Rectal smooth muscle tissue (tissue), 1 donor: ENCODE results near the gene LAP3.
"Not testable (repeated sequence)": the region's sequence is repeated elsewhere in the genome, so short reads cannot be mapped to it uniquely, and the experiment has no call there.

Experiments used
- H3K27ac ChIP-seq: one replicate; pipeline ENCODE4 v1.7.0; 2013; ENCODE audit warnings: low read depth, low read length, inconsistent platforms
- H3K27me3 ChIP-seq: one replicate; pipeline ENCODE4 v1.7.0; 2013; ENCODE audit warnings: low read length; ENCODE audit not compliant: control insufficient read depth, insufficient read depth
- H3K36me3 ChIP-seq: one replicate; pipeline ENCODE4 v1.7.0; 2013; ENCODE audit warnings: low read length; ENCODE audit not compliant: control insufficient read depth, insufficient read depth
- H3K4me1 ChIP-seq: one replicate; pipeline ENCODE4 v1.7.0; 2013; ENCODE audit warnings: low read length; ENCODE audit not compliant: control insufficient read depth, insufficient read depth
- H3K4me3 ChIP-seq: one replicate; pipeline ENCODE4 v1.7.0; 2013; ENCODE audit warnings: low read length
- H3K9ac ChIP-seq: one replicate; pipeline ENCODE4 v1.7.0; 2013; ENCODE audit warnings: low read length

LAP3 gene

DNA sequence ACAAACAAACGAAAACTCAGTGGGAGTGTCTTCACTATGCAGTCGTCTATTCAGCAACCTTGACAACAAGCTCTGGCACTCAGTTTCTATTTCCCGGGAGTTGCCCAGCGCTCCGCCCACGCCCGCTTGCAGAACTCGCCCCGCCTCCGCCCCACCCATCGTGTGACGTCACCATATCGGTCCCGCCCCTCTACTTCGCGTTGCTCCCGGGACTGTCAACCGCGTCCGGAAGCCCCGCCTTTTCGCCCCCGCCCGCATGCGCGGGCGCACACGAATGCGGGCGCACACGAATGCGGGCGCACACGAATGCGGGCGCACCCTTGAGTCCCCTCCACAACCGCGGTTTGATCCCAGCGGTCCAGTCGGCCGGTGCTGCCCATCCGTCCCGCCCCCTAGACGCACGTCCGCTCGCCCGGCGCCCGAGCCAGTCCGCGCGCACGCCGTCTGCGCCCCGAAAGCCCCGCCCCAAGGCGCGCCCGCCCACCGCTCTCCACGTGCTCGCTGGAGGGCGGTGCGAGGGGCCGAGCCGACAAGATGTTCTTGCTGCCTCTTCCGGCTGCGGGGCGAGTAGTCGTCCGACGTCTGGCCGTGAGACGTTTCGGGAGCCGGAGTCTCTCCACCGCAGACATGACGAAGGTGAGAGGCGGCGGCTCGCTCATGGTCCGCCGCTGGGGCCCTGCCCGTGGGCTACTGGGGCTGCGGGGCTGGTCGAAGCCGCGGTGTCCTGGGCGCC, at the start of gene LAP3:
Gene LAP3, plus strand, starts transcription at position 267 of the 733 bp plus-strand sequence. Its CDS starts 268 bp downstream, at position 535.
- Histone ChIP-seq H3K27ac (peak within 1 kb of the TSS; percentile 88), H3K4me3 (peak within 1 kb of the TSS; percentile 76), H3K27me3 (no peaks in the 10 kb centered on the region), H3K9ac (peak within 1 kb of the TSS; percentile 80), H3K36me3 (no peaks in the 10 kb centered on the region), H3K4me1 (peaks cover 5% of the 10 kb centered on the region)

DNA sequence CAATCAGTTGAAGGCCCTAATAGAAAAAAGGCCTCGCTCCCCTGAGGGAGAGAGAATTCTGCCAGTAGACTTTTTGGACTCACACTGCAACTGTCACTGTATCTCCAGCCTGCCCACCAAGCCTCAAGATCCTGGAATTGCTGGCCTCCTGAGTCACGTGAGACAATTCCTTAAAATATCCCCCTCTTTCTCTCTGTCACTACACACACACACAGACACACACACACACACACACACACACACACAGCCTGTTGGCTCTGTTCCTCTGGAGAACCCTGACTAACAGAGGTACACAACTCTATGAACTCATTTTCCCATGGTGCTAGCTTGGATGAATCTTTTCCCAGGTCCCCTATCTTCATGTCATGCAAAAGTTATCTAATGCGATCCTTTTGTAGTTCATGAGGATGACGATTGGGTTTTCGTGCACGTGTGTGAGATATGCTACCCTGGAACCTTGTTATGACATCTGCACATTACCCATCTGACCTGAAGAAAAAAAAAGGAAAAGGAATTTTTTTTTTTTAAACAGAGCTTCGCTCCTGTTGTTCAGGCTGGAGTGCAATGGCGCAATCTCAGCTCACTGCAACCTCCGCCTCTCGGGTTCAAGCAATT, 48.3 kb upstream of the LAP3 start:
- H3K9ac ChIP-seq, result no peak overlapping the region
- H3K4me3 ChIP-seq, result no peak overlapping the region
- no peaks in the 10 kb centered on the region for H3K4me1 ChIP-seq
- H3K36me3 ChIP-seq, result no peaks in the 10 kb centered on the region
- no peaks in the 10 kb centered on the region for H3K27me3 ChIP-seq
- no peak overlapping the region for H3K27ac ChIP-seq

DNA sequence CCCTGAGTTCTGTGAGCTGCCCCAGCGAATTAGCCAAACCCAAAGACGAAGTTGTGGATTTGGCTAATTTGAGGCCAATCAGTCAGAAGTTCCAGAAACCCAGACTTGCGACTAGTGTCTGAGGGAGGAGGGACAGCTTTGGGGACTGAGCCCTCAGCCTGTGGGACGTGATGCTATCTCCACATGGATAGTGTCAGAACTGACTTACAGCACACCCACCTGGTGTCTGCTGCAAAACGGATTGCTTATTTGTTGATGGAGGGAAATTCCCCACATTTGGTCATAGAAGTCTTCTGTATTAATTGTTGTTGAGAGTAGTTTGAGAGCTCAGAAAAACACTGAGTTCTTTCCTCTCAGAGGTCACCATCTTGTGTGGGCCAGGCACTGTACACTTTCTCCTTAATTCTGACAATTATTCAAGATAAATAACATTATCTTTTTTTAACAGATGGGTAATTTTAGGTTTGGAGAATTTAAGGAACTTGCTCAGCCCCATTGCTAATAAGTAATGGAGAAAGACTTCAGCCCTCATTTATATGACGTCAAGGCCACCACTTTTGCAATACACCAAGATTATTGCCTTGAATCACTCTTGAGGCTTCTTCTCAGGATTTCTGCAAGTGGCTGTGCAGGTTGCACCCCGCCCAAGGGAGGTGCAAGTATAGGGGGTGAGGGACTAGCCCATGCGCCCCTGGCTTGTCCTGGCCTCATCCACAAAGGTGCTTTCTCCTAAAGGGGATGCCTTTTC, 45.3 kb upstream of the LAP3 start:
- H3K27ac ChIP-seq, result no peak overlapping the region
- no peaks in the 10 kb centered on the region for H3K36me3 ChIP-seq
- H3K4me3 ChIP-seq, result no peak overlapping the region
- H3K9ac ChIP-seq, result no peak overlapping the region
- H3K4me1 ChIP-seq, result no peaks in the 10 kb centered on the region
- H3K27me3 ChIP-seq, result no peaks in the 10 kb centered on the region

DNA sequence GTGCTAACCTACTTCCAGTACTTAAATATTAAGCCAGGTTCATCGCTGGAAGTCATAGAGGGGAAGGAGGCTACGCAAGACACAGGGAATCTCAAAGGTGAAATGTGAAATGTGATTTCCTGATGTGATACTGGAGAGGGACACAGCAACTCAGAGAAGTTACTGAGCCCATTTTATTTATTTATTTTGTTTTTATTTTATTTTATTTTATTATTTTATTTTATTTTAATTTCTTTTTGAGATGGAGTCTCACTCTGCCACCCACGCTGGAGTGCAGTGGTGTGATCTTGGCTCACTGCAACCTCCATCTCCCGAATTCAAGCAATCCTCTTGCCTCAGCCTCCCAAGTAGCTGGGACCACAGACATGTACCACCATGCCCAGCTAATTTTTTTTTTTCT, 42.3 kb upstream of the LAP3 start:
- Histone ChIP-seq H3K4me3 (no peak overlapping the region), H3K27me3 (no peaks in the 10 kb centered on the region), H3K36me3 (no peaks in the 10 kb centered on the region), H3K27ac (no peak overlapping the region), H3K4me1 (no peaks in the 10 kb centered on the region), H3K9ac (no peak overlapping the region)

DNA sequence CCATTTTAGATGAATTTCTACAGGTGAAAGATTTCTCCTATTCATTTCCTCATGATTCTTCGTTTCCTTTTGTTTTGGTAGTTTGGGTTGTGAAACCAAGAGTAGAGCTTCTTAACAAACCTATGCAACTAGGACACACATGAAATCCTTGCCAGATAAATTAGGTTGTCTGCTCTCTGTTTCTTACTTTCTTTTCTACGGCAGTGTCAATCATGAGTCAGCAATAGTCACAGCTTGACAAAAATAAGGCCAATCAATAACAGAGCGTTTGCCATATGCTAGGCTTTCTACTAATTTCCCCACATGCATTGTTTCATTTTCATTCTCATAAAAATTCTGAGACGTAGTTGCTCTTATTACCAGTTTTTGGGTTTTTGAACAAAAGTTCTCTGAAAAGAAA, 41.8 kb upstream of the LAP3 start:
- H3K4me3 ChIP-seq, result no peak overlapping the region
- no peaks in the 10 kb centered on the region for H3K4me1 ChIP-seq
- H3K9ac ChIP-seq, result no peak overlapping the region
- no peak overlapping the region for H3K27ac ChIP-seq
- H3K27me3 ChIP-seq, result no peaks in the 10 kb centered on the region
- H3K36me3 ChIP-seq, result no peaks in the 10 kb centered on the region

DNA sequence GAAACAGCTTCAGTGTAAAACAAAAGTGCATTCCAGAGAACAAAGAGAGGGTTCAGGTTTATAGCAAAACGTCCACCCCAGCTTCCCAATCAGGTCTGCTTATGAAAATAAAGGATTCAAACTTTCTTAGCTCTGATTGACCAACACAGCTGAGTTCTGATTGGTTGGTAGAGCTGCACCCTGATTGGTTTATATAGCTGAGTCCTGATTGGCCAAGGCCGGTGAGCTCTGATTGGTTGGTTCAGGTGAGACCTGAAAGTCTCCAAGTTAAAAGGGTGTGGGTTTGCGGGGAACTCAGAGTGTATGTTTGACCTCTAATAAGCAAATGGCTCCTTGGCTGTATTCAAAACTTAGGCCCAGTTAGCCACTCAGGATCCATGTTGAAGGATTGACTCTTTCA, 41.1 kb upstream of the LAP3 start:
- H3K4me3 ChIP-seq, result no peak overlapping the region
- no peaks in the 10 kb centered on the region for H3K4me1 ChIP-seq
- H3K27ac ChIP-seq, result no peak overlapping the region
- H3K9ac ChIP-seq, result no peak overlapping the region
- no peaks in the 10 kb centered on the region for H3K27me3 ChIP-seq
- no peaks in the 10 kb centered on the region for H3K36me3 ChIP-seq

DNA sequence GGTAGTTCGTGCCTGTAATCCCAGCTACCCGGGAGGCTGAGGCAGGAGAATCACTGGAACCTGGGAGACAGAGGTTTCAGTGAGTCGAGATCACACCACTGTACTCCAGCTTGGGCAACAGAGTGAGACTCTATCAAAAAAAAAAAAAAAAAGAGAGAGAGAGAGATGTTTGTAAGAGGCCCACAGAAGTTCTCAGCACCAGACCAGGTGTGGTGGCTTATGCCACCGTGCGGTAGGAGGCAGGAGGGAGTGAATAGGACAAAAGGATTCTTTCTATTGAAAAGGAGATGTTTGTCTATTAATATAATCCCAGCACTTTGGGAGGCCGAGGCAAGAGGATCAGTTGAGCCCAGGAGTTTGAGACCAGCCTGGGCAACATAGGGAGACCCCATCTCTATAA, 39.9 kb upstream of the LAP3 start:
- not testable (repeated sequence) for H3K4me1 ChIP-seq, H3K36me3 ChIP-seq, H3K27ac ChIP-seq, H3K27me3 ChIP-seq, H3K4me3 ChIP-seq, H3K9ac ChIP-seq

DNA sequence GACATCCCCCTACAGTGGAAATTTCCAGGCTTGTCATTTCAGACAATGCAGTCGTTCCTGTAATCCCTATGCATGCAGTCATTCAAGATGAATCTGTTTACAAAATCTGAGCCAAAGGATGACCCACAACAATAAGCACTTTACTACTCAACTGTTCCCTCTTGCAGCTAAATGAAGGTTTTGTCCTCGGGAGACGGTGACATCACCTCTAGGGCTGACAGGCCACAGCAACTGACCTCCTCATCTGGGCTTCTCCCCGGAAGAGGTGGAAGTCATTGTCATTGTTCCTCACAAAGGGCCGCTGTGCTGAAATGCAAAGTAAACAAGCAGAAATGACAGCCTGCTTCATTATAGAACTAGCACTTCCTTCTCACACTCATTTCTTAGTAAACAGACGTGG, 32.8 kb upstream of the LAP3 start:
- Histone ChIP-seq H3K27ac (no peak overlapping the region), H3K4me1 (no peaks in the 10 kb centered on the region), H3K27me3 (no peaks in the 10 kb centered on the region), H3K36me3 (no peaks in the 10 kb centered on the region), H3K4me3 (no peak overlapping the region), H3K9ac (no peak overlapping the region)

DNA sequence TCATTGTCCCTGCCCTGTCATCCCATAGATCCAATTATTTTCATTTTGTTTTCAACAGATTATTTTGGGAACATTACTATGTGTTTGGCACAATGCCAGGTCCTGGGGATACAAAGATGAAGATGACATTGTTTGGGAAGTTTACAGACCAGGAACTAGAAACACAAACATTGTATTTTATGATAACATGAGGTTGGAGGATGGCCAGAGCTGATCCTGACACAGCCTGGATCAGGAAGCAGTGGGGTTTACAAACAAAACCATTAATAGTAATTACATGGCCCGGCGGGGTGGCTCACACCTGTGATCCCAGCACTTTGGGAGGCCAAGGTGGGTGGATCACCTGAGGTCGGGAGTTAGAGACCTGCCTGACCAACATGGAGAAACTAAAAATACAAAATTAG, 32.2 kb upstream of the LAP3 start:
- no peak overlapping the region for H3K4me3 ChIP-seq
- H3K4me1 ChIP-seq, result no peaks in the 10 kb centered on the region
- no peaks in the 10 kb centered on the region for H3K27me3 ChIP-seq
- H3K27ac ChIP-seq, result no peak overlapping the region
- H3K9ac ChIP-seq, result no peak overlapping the region
- H3K36me3 ChIP-seq, result no peaks in the 10 kb centered on the region

DNA sequence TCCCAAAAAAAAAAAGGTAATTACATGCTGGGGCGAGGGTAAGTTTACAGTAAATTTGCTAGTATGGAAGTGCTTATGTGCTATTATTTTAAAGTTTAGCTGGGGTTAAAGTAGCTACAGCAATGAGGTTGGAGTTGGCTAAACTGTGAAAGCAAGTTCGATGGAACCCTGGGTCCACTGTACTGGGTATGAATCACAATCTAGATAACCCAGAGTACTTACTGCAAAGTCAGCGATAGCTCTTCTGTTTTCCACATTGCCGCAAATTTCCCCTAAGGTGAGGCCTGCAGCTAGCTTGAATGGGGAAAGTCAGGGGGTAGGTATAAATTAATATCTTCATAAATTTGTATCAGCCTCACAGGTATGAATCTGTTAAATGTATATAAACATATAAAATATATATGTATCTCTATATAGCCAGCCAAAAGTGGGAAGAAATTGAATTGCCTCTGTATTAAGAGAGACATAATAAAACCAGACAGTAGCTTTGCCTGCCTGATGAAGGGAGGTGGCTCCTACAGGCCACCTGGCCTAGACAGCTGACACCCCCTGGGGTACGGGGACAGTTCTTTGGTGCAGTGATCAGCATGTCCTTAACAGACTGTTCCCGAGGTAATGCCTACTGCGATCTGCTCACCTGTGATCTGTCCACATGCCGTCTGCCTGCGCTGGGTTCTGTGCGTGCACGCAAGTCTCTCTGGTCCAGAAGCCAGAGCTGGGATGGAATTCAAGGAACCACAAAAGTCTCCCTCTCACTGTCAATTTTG, 31.4 kb upstream of the LAP3 start:
- no peak overlapping the region for H3K4me3 ChIP-seq
- H3K27ac ChIP-seq, result no peak overlapping the region
- H3K4me1 ChIP-seq, result no peaks in the 10 kb centered on the region
- H3K9ac ChIP-seq, result no peak overlapping the region
- no peaks in the 10 kb centered on the region for H3K36me3 ChIP-seq
- H3K27me3 ChIP-seq, result no peaks in the 10 kb centered on the region

DNA sequence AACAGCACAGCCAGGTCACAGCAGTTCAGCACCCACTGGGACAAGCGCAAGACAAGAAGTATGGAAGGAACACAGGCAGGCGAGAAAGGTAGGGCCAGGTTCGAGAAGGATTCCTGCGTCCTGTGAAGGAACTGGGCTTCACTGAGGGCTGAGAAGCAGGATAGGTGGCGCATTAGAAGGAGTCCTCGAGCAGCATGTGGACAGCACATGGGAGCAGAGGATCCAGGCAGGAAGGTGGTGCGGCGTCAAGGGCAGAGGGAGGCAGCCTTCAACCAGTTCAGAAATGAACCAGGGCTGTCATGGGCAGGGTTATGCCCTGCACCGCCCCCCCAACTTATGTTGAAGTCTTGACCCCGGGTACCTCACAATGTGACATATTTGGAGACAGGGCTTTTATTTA, 30.8 kb upstream of the LAP3 start:
- Histone ChIP-seq H3K27ac (no peak overlapping the region), H3K27me3 (no peaks in the 10 kb centered on the region), H3K4me1 (no peaks in the 10 kb centered on the region), H3K36me3 (no peaks in the 10 kb centered on the region), H3K4me3 (no peak overlapping the region), H3K9ac (no peak overlapping the region)

DNA sequence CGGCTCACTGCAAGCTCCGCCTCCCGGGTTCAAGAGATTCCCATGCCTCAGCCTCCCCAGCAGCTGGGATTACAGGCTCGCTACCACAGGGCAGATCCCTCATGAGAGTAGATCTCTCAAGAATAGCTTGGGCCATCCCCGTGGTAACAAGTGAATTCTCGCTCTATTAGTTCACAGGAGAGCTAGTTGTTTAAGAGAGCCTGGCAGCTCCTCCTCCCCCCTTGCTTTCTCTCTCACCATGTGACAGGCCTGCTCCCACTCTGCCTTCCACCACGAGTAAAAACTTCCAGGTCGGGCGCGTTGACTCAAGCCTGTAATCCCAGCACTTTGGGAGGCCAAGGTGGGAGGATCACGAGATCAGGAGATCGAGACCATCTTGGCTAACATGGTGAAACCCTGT, 30.3 kb upstream of the LAP3 start:
- H3K27me3 ChIP-seq, result no peaks in the 10 kb centered on the region

More for the DNA sequence above, 30.3 kb upstream of the LAP3 start:
- no peak overlapping the region for H3K9ac ChIP-seq
- H3K36me3 ChIP-seq, result no peaks in the 10 kb centered on the region
- no peaks in the 10 kb centered on the region for H3K4me1 ChIP-seq
- no peak overlapping the region for H3K27ac ChIP-seq
- no peak overlapping the region for H3K4me3 ChIP-seq
